Measurements from ENCODE around the gene TMOD2. TPM values are rescaled to one million over a fixed set of nuclear protein-coding genes. Genes with fewer than 3 reads are reported as not detected.

TMOD2 gene
- total RNA-seq: 1 to 10 TPM; 2.4 to 7.2 TPM

DNA sequence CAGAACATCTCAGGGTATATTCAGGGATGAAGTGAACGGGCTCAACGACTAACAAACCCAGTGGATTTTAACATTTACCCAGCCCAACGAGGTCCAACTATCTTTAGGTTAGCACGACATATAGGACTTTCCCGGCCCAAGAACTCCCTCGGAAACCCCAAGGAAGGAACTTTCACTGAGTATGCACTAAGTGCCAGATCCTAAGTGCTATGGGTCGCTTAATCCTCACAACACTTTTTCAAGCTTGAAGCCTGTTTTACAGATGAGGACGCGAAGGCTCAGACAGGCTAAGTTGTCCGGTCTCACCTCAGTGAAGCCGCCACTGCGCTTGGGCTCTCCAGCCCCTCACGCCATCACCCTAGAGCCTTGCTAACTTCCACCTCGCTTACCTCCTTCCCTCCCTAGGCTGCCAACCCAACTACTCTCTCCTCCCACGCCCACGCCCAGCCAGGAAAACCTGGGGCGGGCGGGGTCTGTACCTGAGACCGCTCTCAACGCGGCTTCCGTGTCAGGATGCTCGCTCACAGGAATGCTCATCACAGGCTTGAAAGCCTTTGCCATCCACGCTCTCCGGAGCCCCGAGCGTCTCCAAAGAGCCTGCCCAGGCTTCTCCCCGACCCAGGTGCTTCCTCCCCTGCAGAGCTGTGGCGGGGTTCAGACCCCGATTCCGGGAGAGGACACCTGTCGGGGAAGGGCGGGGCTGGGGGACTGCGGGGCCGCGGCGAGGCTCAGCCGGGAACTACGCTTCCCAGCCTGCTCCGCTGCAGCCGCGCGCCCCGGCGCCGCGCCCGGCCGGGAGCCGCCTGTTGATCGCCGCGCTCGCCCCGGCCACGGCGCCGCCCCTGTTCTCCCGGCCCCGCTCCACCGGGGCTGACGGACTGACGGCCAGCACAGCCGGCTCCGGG is at the start of gene TMOD2:
Gene TMOD2, plus strand, starts transcription at position 806 of the 905 bp plus-strand sequence. CDS start 14,845 bp downstream, outside the sequence.
- intact Hi-C loops (cut with DNase I): no loop called here
- TF ChIP-seq, protein P1, sequence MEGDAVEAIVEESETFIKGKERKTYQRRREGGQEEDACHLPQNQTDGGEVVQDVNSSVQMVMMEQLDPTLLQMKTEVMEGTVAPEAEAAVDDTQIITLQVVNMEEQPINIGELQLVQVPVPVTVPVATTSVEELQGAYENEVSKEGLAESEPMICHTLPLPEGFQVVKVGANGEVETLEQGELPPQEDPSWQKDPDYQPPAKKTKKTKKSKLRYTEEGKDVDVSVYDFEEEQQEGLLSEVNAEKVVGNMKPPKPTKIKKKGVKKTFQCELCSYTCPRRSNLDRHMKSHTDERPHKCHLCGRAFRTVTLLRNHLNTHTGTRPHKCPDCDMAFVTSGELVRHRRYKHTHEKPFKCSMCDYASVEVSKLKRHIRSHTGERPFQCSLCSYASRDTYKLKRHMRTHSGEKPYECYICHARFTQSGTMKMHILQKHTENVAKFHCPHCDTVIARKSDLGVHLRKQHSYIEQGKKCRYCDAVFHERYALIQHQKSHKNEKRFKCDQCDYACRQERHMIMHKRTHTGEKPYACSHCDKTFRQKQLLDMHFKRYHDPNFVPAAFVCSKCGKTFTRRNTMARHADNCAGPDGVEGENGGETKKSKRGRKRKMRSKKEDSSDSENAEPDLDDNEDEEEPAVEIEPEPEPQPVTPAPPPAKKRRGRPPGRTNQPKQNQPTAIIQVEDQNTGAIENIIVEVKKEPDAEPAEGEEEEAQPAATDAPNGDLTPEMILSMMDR (IDR thresholded peaks at IDR 0.05): no peak
- Histone ChIP-seq H3K4me1 (no peaks in the 10 kb centered on the region), H3K9me3 (no peaks in the 10 kb centered on the region), H3K27me3 (no peaks in the 10 kb centered on the region), H3K9ac (ENCODE audit: low read depth in 2 of 2, low read length in 2 of 2) (peak within 1 kb of the TSS; percentile 41 to 53), H3K27ac (no peak within 1 kb of the TSS), H3K36me3 (no peaks in the 10 kb centered on the region), H3K4me3 (peak within 1 kb of the TSS; percentile 61)
- peak; percentile 64 for DNase-seq

DNA sequence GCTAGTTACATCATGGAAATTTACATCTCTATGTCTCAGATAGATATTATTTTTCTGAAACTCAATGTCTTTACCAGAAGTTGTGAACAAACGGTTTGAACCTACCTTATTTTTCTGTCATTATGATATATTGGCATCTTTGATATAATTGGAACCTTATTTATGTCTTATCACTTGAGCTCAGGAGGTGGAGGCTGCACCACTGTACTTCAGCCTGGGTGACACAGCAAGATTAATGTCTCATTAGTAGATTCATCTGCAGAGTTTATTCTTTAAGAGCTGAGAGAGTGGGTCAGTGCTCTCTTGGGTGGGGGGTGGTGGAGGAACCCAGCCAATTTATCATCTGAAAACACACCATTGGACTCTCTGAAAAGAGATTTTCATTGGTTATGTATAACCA is 48.7 kb upstream of the TMOD2 start:
- Histone ChIP-seq H3K4me3 (no peak overlapping the region), H3K36me3 (no peaks in the 10 kb centered on the region), H3K27me3 (no peaks in the 10 kb centered on the region), H3K27ac (no peak overlapping the region), H3K9ac (ENCODE audit: low read depth in 2 of 2, low read length in 2 of 2) (no peak overlapping the region), H3K4me1 (no peaks in the 10 kb centered on the region), H3K9me3 (no peaks in the 10 kb centered on the region)
- TF ChIP-seq, protein P1 (IDR thresholded peaks at IDR 0.05): no peak
- intact Hi-C loops (cut with DNase I): no loop called here
- DNase-seq: no peak

DNA sequence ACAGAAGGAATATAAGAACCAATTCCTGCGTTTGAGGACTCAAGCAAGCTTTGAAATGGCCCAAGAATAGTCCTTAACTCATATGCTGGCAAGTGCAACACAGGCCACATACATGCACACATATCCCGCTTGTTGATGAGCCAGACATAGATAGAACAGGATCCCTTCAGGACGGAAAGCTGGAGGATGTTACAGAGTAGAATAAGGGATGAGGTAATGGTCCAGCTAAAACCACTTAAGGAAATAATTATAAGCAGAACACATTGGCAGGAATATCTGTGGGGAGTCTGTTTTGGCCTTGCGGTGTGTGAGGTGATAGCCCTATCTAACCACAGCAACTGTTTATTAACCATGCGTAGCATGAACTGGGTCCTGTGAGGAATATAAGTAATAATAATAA is 45.1 kb upstream of the TMOD2 start:
- H3K9ac ChIP-seq (ENCODE audit: low read depth in 2 of 2, low read length in 2 of 2): no peak overlapping the region
- intact Hi-C loops (cut with DNase I): no loop called here
- no peaks in the 10 kb centered on the region for H3K4me1 ChIP-seq
- no peak overlapping the region for H3K27ac ChIP-seq
- no peaks in the 10 kb centered on the region for H3K27me3 ChIP-seq
- DNase-seq: no peak
- H3K4me3 ChIP-seq: no peak overlapping the region
- H3K9me3 ChIP-seq: no peaks in the 10 kb centered on the region
- no peaks in the 10 kb centered on the region for H3K36me3 ChIP-seq
- TF ChIP-seq, protein P1 (IDR thresholded peaks at IDR 0.05): no peak

DNA sequence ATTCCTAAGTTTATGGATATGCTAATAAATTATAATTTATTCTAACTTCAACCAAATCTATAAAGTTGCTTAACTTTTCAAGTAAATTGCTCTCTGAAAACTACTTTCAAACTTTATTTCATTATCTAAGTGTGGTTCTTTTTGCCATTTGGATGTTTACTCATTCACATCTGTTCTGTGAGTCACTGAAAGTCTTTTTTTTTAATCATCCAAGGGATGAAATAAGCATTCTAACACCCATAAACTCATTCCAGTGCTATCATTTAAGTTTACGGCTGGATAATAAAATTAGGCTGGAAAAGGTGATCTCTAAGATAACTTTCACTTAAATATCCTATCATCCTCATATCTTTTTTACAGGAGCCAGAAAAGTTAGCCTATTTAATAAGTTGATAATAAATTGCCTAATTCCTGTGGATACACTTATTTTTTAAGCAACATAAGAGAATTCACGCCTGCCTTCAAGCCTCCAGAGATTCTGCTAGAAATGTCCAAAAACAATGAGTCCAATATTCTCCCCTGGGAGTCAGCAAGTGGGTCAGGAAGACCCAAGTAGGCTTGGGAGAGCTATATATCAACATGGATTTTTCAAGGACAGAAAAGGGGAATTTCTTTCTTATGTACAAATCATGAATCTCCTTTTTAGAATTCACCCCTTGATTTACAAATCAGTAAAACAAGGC is 44.3 kb upstream of the TMOD2 start:
- H3K9ac ChIP-seq (ENCODE audit: low read depth in 2 of 2, low read length in 2 of 2): no peak overlapping the region
- no peak overlapping the region for H3K4me3 ChIP-seq
- no peaks in the 10 kb centered on the region for H3K27me3 ChIP-seq
- intact Hi-C loops (cut with DNase I): no loop called here
- TF ChIP-seq, protein P1 (IDR thresholded peaks at IDR 0.05): no peak
- H3K36me3 ChIP-seq: no peaks in the 10 kb centered on the region
- H3K27ac ChIP-seq: peak overlapping the region; percentile 51
- no peaks in the 10 kb centered on the region for H3K9me3 ChIP-seq
- no peaks in the 10 kb centered on the region for H3K4me1 ChIP-seq
- no peak for DNase-seq

DNA sequence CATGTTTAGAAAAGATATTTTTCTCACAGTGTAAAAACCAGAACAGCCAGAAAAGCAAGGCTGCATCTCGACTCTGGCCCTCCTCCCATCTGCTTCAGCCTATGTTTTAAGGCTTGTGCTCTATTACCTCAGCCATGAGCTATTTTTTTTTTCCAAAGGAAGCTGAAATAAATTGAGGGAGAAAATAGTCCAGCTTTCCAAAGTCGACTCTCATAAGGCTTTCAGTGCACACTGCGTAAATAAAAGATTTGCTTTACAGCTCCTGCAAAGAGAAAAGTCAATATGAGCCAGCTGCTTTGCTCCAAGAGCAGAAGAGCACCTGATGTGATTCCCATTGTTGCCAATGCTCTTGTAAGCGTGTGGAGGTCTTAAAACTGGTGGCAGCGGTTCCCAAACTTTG is 43.4 kb upstream of the TMOD2 start:
- H3K9me3 ChIP-seq: no peaks in the 10 kb centered on the region
- peak overlapping the region; percentile 51 for H3K27ac ChIP-seq
- no peaks in the 10 kb centered on the region for H3K36me3 ChIP-seq
- no peaks in the 10 kb centered on the region for H3K27me3 ChIP-seq
- TF ChIP-seq, protein P1 (IDR thresholded peaks at IDR 0.05): no peak
- H3K9ac ChIP-seq (ENCODE audit: low read depth in 2 of 2, low read length in 2 of 2): peak overlapping the region in 1 of 2 donors; percentile 19
- peak; percentile 30 for DNase-seq
- no peak overlapping the region for H3K4me3 ChIP-seq
- intact Hi-C loops (cut with DNase I): no loop called here
- H3K4me1 ChIP-seq: no peaks in the 10 kb centered on the region
